GM10847 (cell line): ENCODE results near the gene LRRK1.

Experiments
- POLR2A ChIP-seq: IDR thresholded peaks from 2 replicates; pipeline ENCODE4 v1.6.1; 2011; ENCODE audit not compliant: insufficient read length; ENCODE audit errors: extremely low read depth

The LRRK1 gene

GRCh38 chr15:100934166-100934565, 15.0 kb downstream of the LRRK1 start:
- TF ChIP-seq POLR2A, result no peak

GRCh38 chr15:100934726-100935125, 15.6 kb downstream of the LRRK1 start:
- TF ChIP-seq POLR2A, result no peak

GRCh38 chr15:100937171-100937570, 18.0 kb downstream of the LRRK1 start:
- no peak for TF ChIP-seq POLR2A

GRCh38 chr15:100939791-100940190, 20.6 kb downstream of the LRRK1 start:
- no peak for TF ChIP-seq POLR2A

GRCh38 chr15:100940767-100941379, 21.7 kb downstream of the LRRK1 start:
- no peak for TF ChIP-seq POLR2A

GRCh38 chr15:100941536-100941935, 22.4 kb downstream of the LRRK1 start:
- TF ChIP-seq POLR2A, result no peak

- no peak for TF ChIP-seq POLR2A
Observed at GRCh38 chr15:100942656-100943425, 23.7 kb downstream of the LRRK1 start.

- no peak for TF ChIP-seq POLR2A
Observed at GRCh38 chr15:100944244-100944895, 25.2 kb downstream of the LRRK1 start.

- no peak for TF ChIP-seq POLR2A
Observed at GRCh38 chr15:100944986-100945385, 25.8 kb downstream of the LRRK1 start.

GRCh38 chr15:100947760-100948429, 28.7 kb downstream of the LRRK1 start:
- no peak for TF ChIP-seq POLR2A

GRCh38 chr15:100948430-100948762, 29.2 kb downstream of the LRRK1 start:
- no peak for TF ChIP-seq POLR2A

GRCh38 chr15:100949691-100950090, 30.5 kb downstream of the LRRK1 start:
- no peak for TF ChIP-seq POLR2A

- TF ChIP-seq POLR2A, result no peak
Observed at GRCh38 chr15:100951965-100952364, 32.8 kb downstream of the LRRK1 start.

- TF ChIP-seq POLR2A, result no peak
Observed at GRCh38 chr15:100952566-100952965, 33.4 kb downstream of the LRRK1 start.

GRCh38 chr15:100958326-100959065, 39.3 kb downstream of the LRRK1 start:
- no peak for TF ChIP-seq POLR2A
